ENCODE results near the gene DCTPP1. TPM values are rescaled to one million over a fixed set of nuclear protein-coding genes. Genes with fewer than 3 reads are reported as not detected.

DCTPP1 gene
- total RNA-seq, 1 experiment from 2014 or later: 125 TPM

DNA sequence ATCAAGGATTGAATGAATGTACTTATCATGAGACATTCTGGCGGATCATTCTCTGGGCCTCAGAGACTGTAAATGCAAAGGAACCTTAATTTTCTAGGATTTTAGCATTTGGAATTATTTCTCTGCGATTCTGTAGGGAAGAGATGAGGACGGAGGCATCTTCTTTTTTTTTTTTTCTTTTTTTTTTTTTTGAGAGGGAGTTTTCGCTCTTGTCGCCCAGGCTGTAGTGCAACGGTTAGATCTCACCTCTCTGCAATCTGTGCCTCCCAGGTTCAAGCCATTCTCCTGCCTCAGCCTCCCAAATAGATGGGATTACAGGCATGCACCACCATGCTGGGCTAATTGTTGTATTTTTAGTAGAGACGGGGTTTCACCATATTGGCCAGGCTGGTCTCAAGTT lies 44.9 kb upstream of the DCTPP1 start:
- no peak for TF ChIP-seq ZFX (IDR thresholded peaks at IDR 0.05)
- no peak for TF ChIP-seq ZNF274 (IDR thresholded peaks at IDR 0.05; ENCODE audit: low read depth, low read length)
- Histone ChIP-seq H3K9ac (ENCODE audit: low read length) (no peak overlapping the region), H3K4me3 (replicated peaks in 1 of 2; ENCODE audit: low read depth in 1 of 2, low read length in 2 of 2) (no peak overlapping the region), H3K4me2 (ENCODE audit: low read length) (no peak overlapping the region), H3K27ac (ENCODE audit: low read depth, low read length) (no peak overlapping the region), H3K9me2 (ENCODE audit: insufficient read depth) (no peaks in the 10 kb centered on the region), H3K79me2 (ENCODE audit: insufficient read depth, low read length) (no peaks in the 10 kb centered on the region), H3K4me1 (ENCODE audit: control insufficient read depth in 1 of 2, insufficient read depth in 2 of 2, low read length in 2 of 2) (no peaks in the 10 kb centered on the region), H3K36me3 (ENCODE audit: control insufficient read depth in 1 of 2, insufficient read depth in 2 of 2, low read length in 2 of 2) (no peaks in the 10 kb centered on the region), H3K27me3 (ENCODE audit: insufficient read depth, low read length) (0 out of 2 replicates have a peak, but pooled peaks cover 5% of the 10 kb centered on the region), H3K9me3 (ENCODE audit: control insufficient read depth in 1 of 2, insufficient read depth in 1 of 2, low read depth in 1 of 2, low read length in 2 of 2) (no peaks in the 10 kb centered on the region), H4K20me1 (ENCODE audit: insufficient read depth) (no peaks in the 10 kb centered on the region), H2AFZ (ENCODE audit: low read depth, low read length, poor library complexity, severe bottlenecking) (no peak overlapping the region)
- RAD21 ChIA-PET (ENCODE audit: low non-redundant PET in 1 of 2, low total read pairs in 2 of 2, uncharacterized antibody in 2 of 2, unreplicated experiment in 2 of 2): no interaction called here
- POLR2A ChIA-PET: no interaction called here
- no TSS peak for BruUV-seq (replicated peaks)
- CTCF ChIA-PET: no interaction called here
- DNase-seq (ENCODE audit: low read depth, low spot score) (no peak), ATAC-seq (no peak)
- intact Hi-C loops (cut with micrococcal nuclease): no loop called here

DNA sequence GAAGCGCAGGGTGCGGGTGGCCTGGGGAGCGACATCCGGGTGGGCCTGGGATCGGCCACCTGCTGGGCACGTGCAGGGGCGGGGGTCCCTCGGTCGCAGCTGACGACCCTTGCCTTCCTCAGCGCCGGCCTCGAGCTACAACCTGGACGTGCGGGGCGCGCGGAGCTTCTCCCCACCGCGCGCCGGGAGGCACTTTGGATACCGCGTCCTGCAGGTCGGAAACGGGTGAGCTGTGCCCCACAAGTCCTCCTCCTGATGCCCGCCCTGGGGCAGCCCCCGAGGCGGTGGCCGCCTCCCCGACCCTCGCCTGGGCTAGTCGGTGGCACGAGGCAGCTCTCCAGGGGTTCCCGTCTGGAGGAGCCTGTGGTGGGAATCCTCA lies 44.2 kb upstream of the DCTPP1 start:
- Histone ChIP-seq H3K4me3 (replicated peaks in 1 of 2; ENCODE audit: low read depth in 1 of 2, low read length in 2 of 2) (no peak overlapping the region), H3K27me3 (ENCODE audit: insufficient read depth, low read length) (0 out of 2 replicates have a peak, but pooled peaks cover 5% of the 10 kb centered on the region), H3K36me3 (ENCODE audit: control insufficient read depth in 1 of 2, insufficient read depth in 2 of 2, low read length in 2 of 2) (no peaks in the 10 kb centered on the region), H3K4me1 (ENCODE audit: control insufficient read depth in 1 of 2, insufficient read depth in 2 of 2, low read length in 2 of 2) (no peaks in the 10 kb centered on the region), H3K79me2 (ENCODE audit: insufficient read depth, low read length) (no peaks in the 10 kb centered on the region), H3K9ac (ENCODE audit: low read length) (no peak overlapping the region), H3K27ac (ENCODE audit: low read depth, low read length) (no peak overlapping the region), H3K9me3 (ENCODE audit: control insufficient read depth in 1 of 2, insufficient read depth in 1 of 2, low read depth in 1 of 2, low read length in 2 of 2) (no peaks in the 10 kb centered on the region), H4K20me1 (ENCODE audit: insufficient read depth) (no peaks in the 10 kb centered on the region), H2AFZ (ENCODE audit: low read depth, low read length, poor library complexity, severe bottlenecking) (no peak overlapping the region), H3K9me2 (ENCODE audit: insufficient read depth) (no peaks in the 10 kb centered on the region), H3K4me2 (ENCODE audit: low read length) (no peak overlapping the region)
- ChIA-PET CTCF (no interaction called here), POLR2A (no interaction called here), RAD21 (ENCODE audit: low non-redundant PET in 1 of 2, low total read pairs in 2 of 2, uncharacterized antibody in 2 of 2, unreplicated experiment in 2 of 2) (no interaction called here)
- no TSS peak for BruUV-seq (replicated peaks)
- ATAC-seq (no peak), DNase-seq (ENCODE audit: low read depth, low spot score) (no peak)
- intact Hi-C loops (cut with micrococcal nuclease): no loop called here
- TF ChIP-seq CEBPB (IDR thresholded peaks at IDR 0.05; ENCODE audit: low read depth) (no peak), EZH2phosphoT487 (IDR thresholded peaks at IDR 0.05; ENCODE audit: borderline replicate concordance) (no peak), RAD21 (IDR thresholded peaks at IDR 0.05; ENCODE audit: low read depth) (no peak), EZH2 (IDR thresholded peaks at IDR 0.05) (no peak), JUND (IDR thresholded peaks at IDR 0.05) (no peak), ZFX (IDR thresholded peaks at IDR 0.05) (no peak), SIN3A (IDR thresholded peaks at IDR 0.05; ENCODE audit: low read depth) (no peak), YY1 (IDR thresholded peaks at IDR 0.05; ENCODE audit: extremely low read depth, insufficient replicate concordance, low read depth, low read length) (no peak), POLR2A (IDR thresholded peaks at IDR 0.05; ENCODE audit: borderline replicate concordance, extremely low read depth, insufficient read depth, insufficient read length) (no peak), SP1 (IDR thresholded peaks at IDR 0.05; ENCODE audit: low read depth) (no peak), SRF (IDR thresholded peaks at IDR 0.05; ENCODE audit: low read depth) (no peak), EGR1 (IDR thresholded peaks at IDR 0.05; ENCODE audit: low read depth) (no peak), POLR2AphosphoS5 (IDR thresholded peaks at IDR 0.05; ENCODE audit: low read depth, low read length) (no peak), ZNF274 (IDR thresholded peaks at IDR 0.05; ENCODE audit: low read depth, low read length) (no peak), TCF7L2 (IDR thresholded peaks at IDR 0.05; ENCODE audit: borderline replicate concordance, extremely low read depth, insufficient read depth, insufficient read length) (no peak)
- TF ChIP-seq, protein P1, sequence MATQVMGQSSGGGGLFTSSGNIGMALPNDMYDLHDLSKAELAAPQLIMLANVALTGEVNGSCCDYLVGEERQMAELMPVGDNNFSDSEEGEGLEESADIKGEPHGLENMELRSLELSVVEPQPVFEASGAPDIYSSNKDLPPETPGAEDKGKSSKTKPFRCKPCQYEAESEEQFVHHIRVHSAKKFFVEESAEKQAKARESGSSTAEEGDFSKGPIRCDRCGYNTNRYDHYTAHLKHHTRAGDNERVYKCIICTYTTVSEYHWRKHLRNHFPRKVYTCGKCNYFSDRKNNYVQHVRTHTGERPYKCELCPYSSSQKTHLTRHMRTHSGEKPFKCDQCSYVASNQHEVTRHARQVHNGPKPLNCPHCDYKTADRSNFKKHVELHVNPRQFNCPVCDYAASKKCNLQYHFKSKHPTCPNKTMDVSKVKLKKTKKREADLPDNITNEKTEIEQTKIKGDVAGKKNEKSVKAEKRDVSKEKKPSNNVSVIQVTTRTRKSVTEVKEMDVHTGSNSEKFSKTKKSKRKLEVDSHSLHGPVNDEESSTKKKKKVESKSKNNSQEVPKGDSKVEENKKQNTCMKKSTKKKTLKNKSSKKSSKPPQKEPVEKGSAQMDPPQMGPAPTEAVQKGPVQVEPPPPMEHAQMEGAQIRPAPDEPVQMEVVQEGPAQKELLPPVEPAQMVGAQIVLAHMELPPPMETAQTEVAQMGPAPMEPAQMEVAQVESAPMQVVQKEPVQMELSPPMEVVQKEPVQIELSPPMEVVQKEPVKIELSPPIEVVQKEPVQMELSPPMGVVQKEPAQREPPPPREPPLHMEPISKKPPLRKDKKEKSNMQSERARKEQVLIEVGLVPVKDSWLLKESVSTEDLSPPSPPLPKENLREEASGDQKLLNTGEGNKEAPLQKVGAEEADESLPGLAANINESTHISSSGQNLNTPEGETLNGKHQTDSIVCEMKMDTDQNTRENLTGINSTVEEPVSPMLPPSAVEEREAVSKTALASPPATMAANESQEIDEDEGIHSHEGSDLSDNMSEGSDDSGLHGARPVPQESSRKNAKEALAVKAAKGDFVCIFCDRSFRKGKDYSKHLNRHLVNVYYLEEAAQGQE (IDR thresholded peaks at IDR 0.05; ENCODE audit: low read depth): no peak
- TF ChIP-seq, protein P2, sequence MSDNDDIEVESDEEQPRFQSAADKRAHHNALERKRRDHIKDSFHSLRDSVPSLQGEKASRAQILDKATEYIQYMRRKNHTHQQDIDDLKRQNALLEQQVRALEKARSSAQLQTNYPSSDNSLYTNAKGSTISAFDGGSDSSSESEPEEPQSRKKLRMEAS (IDR thresholded peaks at IDR 0.05): no peak
- TF ChIP-seq, protein P3, sequence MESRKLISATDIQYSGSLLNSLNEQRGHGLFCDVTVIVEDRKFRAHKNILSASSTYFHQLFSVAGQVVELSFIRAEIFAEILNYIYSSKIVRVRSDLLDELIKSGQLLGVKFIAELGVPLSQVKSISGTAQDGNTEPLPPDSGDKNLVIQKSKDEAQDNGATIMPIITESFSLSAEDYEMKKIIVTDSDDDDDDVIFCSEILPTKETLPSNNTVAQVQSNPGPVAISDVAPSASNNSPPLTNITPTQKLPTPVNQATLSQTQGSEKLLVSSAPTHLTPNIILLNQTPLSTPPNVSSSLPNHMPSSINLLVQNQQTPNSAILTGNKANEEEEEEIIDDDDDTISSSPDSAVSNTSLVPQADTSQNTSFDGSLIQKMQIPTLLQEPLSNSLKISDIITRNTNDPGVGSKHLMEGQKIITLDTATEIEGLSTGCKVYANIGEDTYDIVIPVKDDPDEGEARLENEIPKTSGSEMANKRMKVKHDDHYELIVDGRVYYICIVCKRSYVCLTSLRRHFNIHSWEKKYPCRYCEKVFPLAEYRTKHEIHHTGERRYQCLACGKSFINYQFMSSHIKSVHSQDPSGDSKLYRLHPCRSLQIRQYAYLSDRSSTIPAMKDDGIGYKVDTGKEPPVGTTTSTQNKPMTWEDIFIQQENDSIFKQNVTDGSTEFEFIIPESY (IDR thresholded peaks at IDR 0.05; ENCODE audit: extremely low read depth, insufficient replicate concordance, low read length): no peak
